Neutrophil (primary cell): Measurements from ENCODE around the gene TFR2.

Source experiments
- H3K27ac ChIP-seq: fragments of 200-600 bp; sonication (generic); 2 replicates; pipeline ENCODE4 v1.5.1; 2016; ENCODE audit warnings: mild to moderate bottlenecking, moderate library complexity
- H3K27me3 ChIP-seq: fragments of 200-600 bp; sonication (generic); 2 replicates; pipeline ENCODE4 v1.6.0; 2016; ENCODE audit warnings: mild to moderate bottlenecking
- H3K36me3 ChIP-seq: fragments of 200-600 bp; sonication (generic); 2 replicates; pipeline ENCODE4 v1.5.1; 2017
- H3K4me1 ChIP-seq, 2 experiments: fragments of 200-600 bp in 1 of 2; sonication (generic) in 1 of 2; 1 replicate in 1 of 2; 2 replicates in 1 of 2; pipeline versions ENCODE4 v1.5.1 to v1.6.1; 2013 to 2016; ENCODE audit warnings: low read depth in 1 of 2, low read length in 1 of 2, mild to moderate bottlenecking in 1 of 2, moderate library complexity in 1 of 2; ENCODE audit not compliant: control insufficient read depth in 1 of 2, insufficient read depth in 1 of 2
- H3K4me3 ChIP-seq, 2 experiments: fragments of 200-600 bp in 1 of 2; sonication (generic) in 1 of 2; 1 replicate in 1 of 2; 2 replicates in 1 of 2; pipeline ENCODE4 v1.5.1; 2013 to 2016; ENCODE audit warnings: low read depth in 1 of 2, low read length in 1 of 2, mild to moderate bottlenecking in 1 of 2, moderate library complexity in 1 of 2
- H3K9me3 ChIP-seq: fragments of 200-600 bp; sonication (generic); 2 replicates; pipeline ENCODE4 v1.5.1; 2016
- TF ChIP-seq, protein P1 (sequence below): fragments of 200-600 bp; sonication (generic); IDR thresholded peaks from 2 replicates; pipeline ENCODE4 v1.5.1; 2016; ENCODE audit warnings: antibody characterized with exemption

TFR2 gene

DNA sequence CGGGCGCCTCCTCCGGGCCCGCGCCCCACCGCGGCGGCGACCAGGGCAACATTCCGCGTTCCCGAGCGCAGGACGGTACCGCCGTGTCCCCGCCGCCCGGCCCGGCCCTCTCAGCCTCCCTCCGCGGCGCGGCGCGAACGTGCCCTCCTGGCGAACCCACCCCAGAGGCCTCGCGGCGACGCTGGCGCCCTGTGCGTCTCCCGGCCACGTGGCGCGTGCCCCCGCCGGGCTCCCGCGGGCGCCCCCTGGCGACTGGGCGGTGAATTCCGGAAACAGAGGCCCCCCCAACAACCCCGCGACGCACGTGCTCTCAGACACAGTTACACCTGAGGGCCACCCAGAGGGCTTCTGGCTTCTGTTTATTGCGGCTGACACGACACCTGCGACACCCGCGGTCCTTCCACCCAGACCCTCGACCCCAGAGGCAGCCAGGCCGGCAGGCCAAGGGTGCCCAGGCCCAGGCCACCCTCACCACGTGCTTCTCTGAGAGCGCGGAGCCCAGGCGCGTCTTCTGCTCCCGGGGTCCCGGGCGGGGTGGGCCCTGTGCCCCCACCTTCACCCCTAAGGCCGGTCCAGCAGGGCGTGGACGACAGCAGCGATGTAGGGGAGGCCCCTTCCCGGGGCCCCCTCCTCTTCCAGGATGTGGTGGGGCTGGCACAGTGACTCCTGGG is 67.5 kb downstream of the TFR2 start, which contains the start of gene SAP25:
TSS of gene SAP25 (minus strand) at position 210 of the 671 bp plus-strand sequence. CDS start at position 52, 158 bp downstream.
- Histone ChIP-seq H3K36me3 (peaks cover 78% of the 10 kb centered on the region), H3K4me1 (peaks cover 14 to 25% of the 10 kb centered on the region in 2 experiments), H3K4me3 (no peak within 1 kb of the TSS), H3K9me3 (no peaks in the 10 kb centered on the region), H3K27ac (no peak within 1 kb of the TSS), H3K27me3 (peaks cover 45% of the 10 kb centered on the region)
- TF ChIP-seq, protein P1, sequence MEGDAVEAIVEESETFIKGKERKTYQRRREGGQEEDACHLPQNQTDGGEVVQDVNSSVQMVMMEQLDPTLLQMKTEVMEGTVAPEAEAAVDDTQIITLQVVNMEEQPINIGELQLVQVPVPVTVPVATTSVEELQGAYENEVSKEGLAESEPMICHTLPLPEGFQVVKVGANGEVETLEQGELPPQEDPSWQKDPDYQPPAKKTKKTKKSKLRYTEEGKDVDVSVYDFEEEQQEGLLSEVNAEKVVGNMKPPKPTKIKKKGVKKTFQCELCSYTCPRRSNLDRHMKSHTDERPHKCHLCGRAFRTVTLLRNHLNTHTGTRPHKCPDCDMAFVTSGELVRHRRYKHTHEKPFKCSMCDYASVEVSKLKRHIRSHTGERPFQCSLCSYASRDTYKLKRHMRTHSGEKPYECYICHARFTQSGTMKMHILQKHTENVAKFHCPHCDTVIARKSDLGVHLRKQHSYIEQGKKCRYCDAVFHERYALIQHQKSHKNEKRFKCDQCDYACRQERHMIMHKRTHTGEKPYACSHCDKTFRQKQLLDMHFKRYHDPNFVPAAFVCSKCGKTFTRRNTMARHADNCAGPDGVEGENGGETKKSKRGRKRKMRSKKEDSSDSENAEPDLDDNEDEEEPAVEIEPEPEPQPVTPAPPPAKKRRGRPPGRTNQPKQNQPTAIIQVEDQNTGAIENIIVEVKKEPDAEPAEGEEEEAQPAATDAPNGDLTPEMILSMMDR, result no peak

GRCh38 chr7:100572949-100573675 is 68.2 kb downstream of the TFR2 start:
- TF ChIP-seq, protein P1, result no peak
- H3K4me3 ChIP-seq, result no peak overlapping the region
- H3K27ac ChIP-seq, result no peak overlapping the region
- no peaks in the 10 kb centered on the region for H3K9me3 ChIP-seq
- peaks cover 53% of the 10 kb centered on the region for H3K27me3 ChIP-seq
- H3K36me3 ChIP-seq, result peaks cover 71% of the 10 kb centered on the region
- peaks cover 14 to 25% of the 10 kb centered on the region in 2 experiments for H3K4me1 ChIP-seq

- Histone ChIP-seq H3K4me1 (peaks cover 14 to 25% of the 10 kb centered on the region in 2 experiments), H3K4me3 (no peak overlapping the region), H3K36me3 (peaks cover 64% of the 10 kb centered on the region), H3K9me3 (no peaks in the 10 kb centered on the region), H3K27ac (no peak overlapping the region), H3K27me3 (peaks cover 58% of the 10 kb centered on the region)
- TF ChIP-seq, protein P1, result no peak
These were observed 68.9 kb downstream of the TFR2 start for GRCh38 chr7:100572281-100572948.

DNA sequence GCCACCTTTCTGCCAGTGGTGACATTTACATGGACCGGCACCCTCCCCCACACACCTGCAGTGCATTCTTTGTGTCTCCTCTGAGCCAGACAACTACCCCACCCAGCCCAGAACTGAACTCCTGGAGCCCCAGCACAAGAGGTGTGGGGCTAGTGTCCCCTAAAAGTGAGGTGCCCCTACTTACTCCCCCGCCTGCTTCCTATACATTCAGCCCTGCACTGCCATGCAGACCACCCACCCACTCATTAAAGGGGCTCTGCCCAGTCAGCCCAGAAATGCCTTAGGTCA is 69.6 kb downstream of the TFR2 start:
- no peak overlapping the region for H3K27ac ChIP-seq
- no peaks in the 10 kb centered on the region for H3K9me3 ChIP-seq
- TF ChIP-seq, protein P1, result no peak
- peaks cover 58% of the 10 kb centered on the region for H3K27me3 ChIP-seq
- peaks cover 14 to 25% of the 10 kb centered on the region in 2 experiments for H3K4me1 ChIP-seq
- H3K36me3 ChIP-seq, result peaks cover 58% of the 10 kb centered on the region
- H3K4me3 ChIP-seq, result no peak overlapping the region

DNA sequence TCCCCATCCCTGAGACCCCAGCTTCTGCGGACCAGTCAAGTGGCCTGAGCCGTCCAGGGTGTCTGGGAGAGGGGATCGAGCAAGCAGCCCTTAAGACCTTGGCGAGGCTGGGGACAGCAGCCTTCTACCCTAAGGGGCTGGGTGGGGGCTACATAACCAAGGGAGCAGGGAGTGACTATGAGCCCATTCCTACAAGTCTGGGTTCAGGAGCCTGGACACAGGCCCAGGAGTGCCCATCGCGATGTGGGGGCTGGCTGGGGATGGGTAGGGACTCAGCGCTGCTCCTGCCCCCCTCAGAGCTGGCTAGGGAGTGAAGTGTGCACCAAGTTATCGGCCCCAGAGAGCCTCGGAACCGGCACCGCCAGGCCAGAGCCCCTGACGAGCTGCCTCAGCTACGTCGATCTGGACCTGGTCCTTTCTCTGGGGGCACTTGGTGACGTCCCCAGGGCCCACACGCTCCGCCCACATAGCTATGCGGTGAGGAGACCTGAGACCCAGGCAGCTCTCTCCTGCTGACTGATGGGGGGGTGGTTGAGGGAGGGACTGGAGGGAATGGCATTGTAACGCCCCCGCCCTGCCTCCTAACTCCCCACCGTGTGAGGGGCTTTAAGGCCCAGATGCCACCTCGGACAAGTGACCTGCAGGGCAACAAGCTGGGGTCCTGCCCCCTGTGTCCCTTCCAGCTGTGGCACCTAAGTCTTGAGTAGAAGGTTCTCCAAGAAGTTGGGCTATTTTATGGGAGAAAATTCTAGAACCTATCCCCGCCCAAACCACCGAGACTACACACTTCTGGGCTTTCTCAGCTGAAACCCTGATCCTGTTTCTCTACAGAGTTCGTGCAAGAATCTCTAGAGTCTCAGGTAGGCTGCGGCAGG is 70.2 kb downstream of the TFR2 start:
- H3K36me3 ChIP-seq, result peaks cover 52% of the 10 kb centered on the region
- peaks cover 14 to 25% of the 10 kb centered on the region in 2 experiments for H3K4me1 ChIP-seq
- no peak overlapping the region for H3K4me3 ChIP-seq
- peaks cover 58% of the 10 kb centered on the region for H3K27me3 ChIP-seq
- TF ChIP-seq, protein P1, result no peak
- no peak overlapping the region for H3K27ac ChIP-seq
- no peaks in the 10 kb centered on the region for H3K9me3 ChIP-seq
